Smooth muscle cell (in vitro differentiated cells): Measurements from ENCODE around the gene GAD2. TPM values are rescaled to one million over a fixed set of nuclear protein-coding genes. Genes with fewer than 3 reads are reported as not detected.

Experiments used
- DNase-seq: peaks from one replicate; lab custom pipeline; 2025; ENCODE audit not compliant: unreplicated experiment; lab: John Stamatoyannopoulos, UW
- H2AFZ ChIP-seq: fragments of 200-600 bp; sonication (generic); 2 replicates; pipeline ENCODE4 v1.6.0; 2016; ENCODE audit warnings: antibody characterized with exemption, low read depth, mild to moderate bottlenecking
- H3F3A ChIP-seq: fragments of 200-600 bp; sonication (generic); 2 replicates; pipeline ENCODE4 v1.6.0; 2017; ENCODE audit warnings: antibody characterized with exemption, low read depth
- H3K27ac ChIP-seq: fragments of 200-600 bp; sonication (generic); 2 replicates; pipeline ENCODE4 v1.5.1; 2016; ENCODE audit warnings: low read depth, mild to moderate bottlenecking
- H3K27me3 ChIP-seq: fragments of 200-600 bp; sonication (generic); 2 replicates; pipeline ENCODE4 v1.6.1; 2016; ENCODE audit warnings: low read depth, mild to moderate bottlenecking
- H3K36me3 ChIP-seq: fragments of 200-600 bp; sonication (generic); 2 replicates; pipeline ENCODE4 v1.5.1; 2016; ENCODE audit warnings: low read depth
- H3K4me1 ChIP-seq: fragments of 200-600 bp; sonication (generic); 2 replicates; pipeline ENCODE4 v1.5.1; 2016; ENCODE audit warnings: low read depth
- H3K4me2 ChIP-seq: fragments of 200-600 bp; sonication (generic); 2 replicates; pipeline ENCODE4 v1.6.0; 2016; ENCODE audit warnings: mild to moderate bottlenecking
- H3K4me3 ChIP-seq: fragments of 200-600 bp; sonication (generic); 2 replicates; pipeline ENCODE4 v1.5.1; 2016; ENCODE audit warnings: mild to moderate bottlenecking
- H3K79me2 ChIP-seq: fragments of 200-600 bp; sonication (generic); 2 replicates; pipeline ENCODE4 v1.6.0; 2016; ENCODE audit warnings: low read depth, mild to moderate bottlenecking
- H3K9ac ChIP-seq: fragments of 200-600 bp; sonication (generic); 2 replicates; pipeline ENCODE4 v1.6.0; 2016; ENCODE audit warnings: low read depth
- H3K9me3 ChIP-seq: fragments of 200-600 bp; sonication (generic); replicated peaks from 2 replicates; pipeline ENCODE4 v1.5.1; 2016; ENCODE audit warnings: low read depth
- H4K20me1 ChIP-seq: fragments of 200-600 bp; sonication (generic); 2 replicates; pipeline ENCODE4 v1.6.0; 2016; ENCODE audit warnings: low read depth
- WGBS: methylation state at CpG from one replicate; pipeline ENCODE4 v1.1.7; 2016; ENCODE audit warnings: low lambda C conversion rate; 5-methylcytosine and 5-hydroxymethylcytosine counted together
- polyA plus RNA-seq: library from polyadenylated mRNA; unstranded; fragments of >200 nt; fragmentation: Nextera tagmentation; extraction: Ambion mirVana; gene quantifications from 2 replicates; pipeline ENCODE4 v1.2.1, GENCODE V29; 2016
- total RNA-seq: library from RNA; depleted of rRNA; stranded (reverse); fragments of >200 nt; gene quantifications from 2 replicates; pipeline ENCODE4 v1.2.3, GENCODE V29; 2014
- TF ChIP-seq, protein P1 (sequence below): fragments of 200-600 bp; sonication (generic); IDR thresholded peaks from 2 replicates; pipeline ENCODE4 v1.5.1; 2017; ENCODE audit warnings: borderline replicate concordance, mild to moderate bottlenecking, antibody characterized with exemption; ENCODE audit not compliant: insufficient read depth, poor library complexity, severe bottlenecking

Gene GAD2
- total and polyA plus RNA-seq, 2 experiments from 2014 or later = not detected

DNA sequence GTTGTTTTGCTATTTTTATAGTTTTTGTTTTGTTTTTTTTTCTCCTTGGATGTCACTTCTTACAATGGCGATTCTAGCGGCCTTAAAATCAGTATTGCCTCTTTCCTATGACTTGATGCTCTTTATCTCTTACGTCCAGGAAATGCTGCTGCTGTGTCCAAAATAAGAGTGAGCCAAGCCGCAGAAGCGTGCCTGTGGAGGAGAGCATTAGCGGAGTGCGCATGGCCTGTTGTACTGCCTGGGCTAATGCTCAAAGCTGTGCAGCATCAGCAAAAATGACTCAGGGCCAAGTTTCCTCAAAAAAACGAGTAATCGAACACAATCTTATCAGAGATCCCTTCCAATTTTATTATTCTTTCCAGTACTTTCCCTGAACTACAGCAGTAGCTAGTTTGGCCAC lies 18.5 kb upstream of the GAD2 start:
- H3K79me2 ChIP-seq = no peaks in the 10 kb centered on the region
- H3K36me3 ChIP-seq = no peaks in the 10 kb centered on the region
- H3K27me3 ChIP-seq = peaks cover 1% of the 10 kb centered on the region
- 90% methylated on average over 9 of the region's 9 CpGs for WGBS
- H3K4me2 ChIP-seq = no peak overlapping the region
- no peak overlapping the region for H2AFZ ChIP-seq
- no peaks in the 10 kb centered on the region for H3K9me3 ChIP-seq
- no peaks in the 10 kb centered on the region for H4K20me1 ChIP-seq
- no peaks in the 10 kb centered on the region for H3F3A ChIP-seq
- H3K27ac ChIP-seq = no peak overlapping the region
- TF ChIP-seq, protein P1, sequence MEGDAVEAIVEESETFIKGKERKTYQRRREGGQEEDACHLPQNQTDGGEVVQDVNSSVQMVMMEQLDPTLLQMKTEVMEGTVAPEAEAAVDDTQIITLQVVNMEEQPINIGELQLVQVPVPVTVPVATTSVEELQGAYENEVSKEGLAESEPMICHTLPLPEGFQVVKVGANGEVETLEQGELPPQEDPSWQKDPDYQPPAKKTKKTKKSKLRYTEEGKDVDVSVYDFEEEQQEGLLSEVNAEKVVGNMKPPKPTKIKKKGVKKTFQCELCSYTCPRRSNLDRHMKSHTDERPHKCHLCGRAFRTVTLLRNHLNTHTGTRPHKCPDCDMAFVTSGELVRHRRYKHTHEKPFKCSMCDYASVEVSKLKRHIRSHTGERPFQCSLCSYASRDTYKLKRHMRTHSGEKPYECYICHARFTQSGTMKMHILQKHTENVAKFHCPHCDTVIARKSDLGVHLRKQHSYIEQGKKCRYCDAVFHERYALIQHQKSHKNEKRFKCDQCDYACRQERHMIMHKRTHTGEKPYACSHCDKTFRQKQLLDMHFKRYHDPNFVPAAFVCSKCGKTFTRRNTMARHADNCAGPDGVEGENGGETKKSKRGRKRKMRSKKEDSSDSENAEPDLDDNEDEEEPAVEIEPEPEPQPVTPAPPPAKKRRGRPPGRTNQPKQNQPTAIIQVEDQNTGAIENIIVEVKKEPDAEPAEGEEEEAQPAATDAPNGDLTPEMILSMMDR = no peak
- H3K4me3 ChIP-seq = no peak overlapping the region
- H3K9ac ChIP-seq = no peak overlapping the region
- no peak for DNase-seq
- H3K4me1 ChIP-seq = no peaks in the 10 kb centered on the region

DNA sequence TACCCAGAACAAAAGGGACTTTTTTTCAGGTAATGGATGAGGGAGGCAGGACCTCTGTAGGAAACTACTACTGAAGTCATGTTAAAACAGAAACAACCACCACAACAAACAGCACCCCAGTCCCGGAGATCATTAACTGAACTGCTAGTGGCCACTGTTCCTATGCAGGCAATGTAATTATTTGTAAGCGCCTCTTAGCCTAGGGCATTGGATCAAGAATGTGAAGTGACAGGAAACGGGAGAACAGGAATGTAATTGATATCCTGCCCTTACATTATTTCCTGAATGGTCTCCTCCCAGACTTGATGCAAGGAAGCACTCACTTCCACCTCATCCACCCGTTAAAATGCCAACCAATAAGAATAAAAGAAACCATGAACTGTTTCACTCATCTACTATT lies 16.7 kb upstream of the GAD2 start:
- DNase-seq = no peak
- H3K4me1 ChIP-seq = no peaks in the 10 kb centered on the region
- H3K27ac ChIP-seq = no peak overlapping the region
- no peak overlapping the region for H3K4me3 ChIP-seq
- no peaks in the 10 kb centered on the region for H3K36me3 ChIP-seq
- no peak overlapping the region for H3K4me2 ChIP-seq
- WGBS = 42% methylated on average over 4 of the region's 4 CpGs
- no peaks in the 10 kb centered on the region for H3F3A ChIP-seq
- TF ChIP-seq, protein P1 = no peak
- H3K9me3 ChIP-seq = no peaks in the 10 kb centered on the region
- H3K9ac ChIP-seq = no peak overlapping the region
- no peaks in the 10 kb centered on the region for H3K79me2 ChIP-seq
- H3K27me3 ChIP-seq = peaks cover 7% of the 10 kb centered on the region
- no peaks in the 10 kb centered on the region for H4K20me1 ChIP-seq
- no peak overlapping the region for H2AFZ ChIP-seq

DNA sequence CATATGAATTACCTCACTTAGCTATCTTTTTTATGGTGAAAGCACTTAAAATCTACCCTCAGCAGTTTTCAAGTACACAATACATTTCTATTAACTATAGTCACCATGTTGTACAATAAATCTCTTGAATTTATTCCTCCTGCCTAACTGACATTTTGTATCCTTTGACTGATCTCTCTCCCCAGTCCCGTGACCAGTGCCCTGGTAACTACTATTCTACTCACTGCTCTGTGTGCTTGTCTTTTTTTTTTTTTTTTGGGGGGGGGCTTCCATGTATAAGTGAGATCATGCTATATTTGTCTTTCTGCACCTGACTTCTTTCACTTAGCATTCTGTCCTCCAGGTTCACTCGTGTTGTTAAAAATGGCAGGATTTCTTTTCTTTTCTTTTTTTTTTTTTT lies 11.4 kb upstream of the GAD2 start:
- H3K4me3 ChIP-seq = no peak overlapping the region
- H3K4me2 ChIP-seq = no peak overlapping the region
- no peaks in the 10 kb centered on the region for H4K20me1 ChIP-seq
- no peaks in the 10 kb centered on the region for H3K4me1 ChIP-seq
- no peaks in the 10 kb centered on the region for H3K79me2 ChIP-seq
- H3K27ac ChIP-seq = no peak overlapping the region
- peaks cover 31% of the 10 kb centered on the region for H3K27me3 ChIP-seq
- no peak overlapping the region for H3K9ac ChIP-seq
- H3K9me3 ChIP-seq = no peaks in the 10 kb centered on the region
- H3F3A ChIP-seq = no peaks in the 10 kb centered on the region
- H3K36me3 ChIP-seq = no peaks in the 10 kb centered on the region
- DNase-seq = no peak
- no peak overlapping the region for H2AFZ ChIP-seq
- WGBS = 74% methylated on average over 2 of the region's 2 CpGs
- TF ChIP-seq, protein P1 = no peak

GRCh38 chr10:26211781-26212444 lies 4.7 kb upstream of the GAD2 start:
- no peaks in the 10 kb centered on the region for H3K79me2 ChIP-seq
- H3K27me3 ChIP-seq = peaks cover 91% of the 10 kb centered on the region
- no peaks in the 10 kb centered on the region for H3K9me3 ChIP-seq
- H3K4me1 ChIP-seq = peaks cover 32% of the 10 kb centered on the region
- TF ChIP-seq, protein P1 = no peak
- WGBS = 5% methylated on average over 35 of the region's 37 CpGs
- H3K27ac ChIP-seq = no peak overlapping the region
- no peaks in the 10 kb centered on the region for H3K36me3 ChIP-seq
- no peak overlapping the region for H3K4me2 ChIP-seq
- no peak overlapping the region for H3K4me3 ChIP-seq
- H4K20me1 ChIP-seq = no peaks in the 10 kb centered on the region
- no peak overlapping the region for H2AFZ ChIP-seq
- H3F3A ChIP-seq = no peaks in the 10 kb centered on the region
- H3K9ac ChIP-seq = no peak overlapping the region
- DNase-seq = no peak
